ENCODE results near the gene GDF10. TPM values are rescaled to one million over a fixed set of nuclear protein-coding genes. Genes with fewer than 3 reads are reported as not detected.

GDF10 gene
- total and polyA plus RNA-seq, 9 of the 15 experiments (the other 6 are each of a cell fraction or from before 2014, with no cell fraction given), result 0.03 to 0.20 (median 0.11) TPM; not detected in 6

DNA sequence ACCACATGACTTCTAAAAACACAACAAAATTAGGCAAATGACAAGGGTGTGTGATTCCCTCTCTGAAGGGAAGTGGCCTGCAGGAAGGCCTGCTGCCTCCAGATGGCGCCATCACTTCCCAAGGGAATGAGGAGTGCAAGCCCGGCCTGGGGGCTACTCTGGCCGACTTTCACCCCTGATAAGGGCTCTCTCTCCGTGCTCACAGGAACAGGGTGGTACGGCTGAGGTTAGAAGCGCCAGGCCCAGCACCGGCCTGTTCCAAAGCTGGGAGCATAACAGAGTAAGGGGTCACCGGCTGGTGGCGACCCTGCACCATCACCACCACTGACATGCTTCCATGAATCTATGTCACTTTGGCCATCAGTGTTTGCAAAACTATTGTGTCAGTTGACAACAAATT, 61.3 kb downstream of the GDF10 start (continued):
- TF ChIP-seq, protein P1, sequence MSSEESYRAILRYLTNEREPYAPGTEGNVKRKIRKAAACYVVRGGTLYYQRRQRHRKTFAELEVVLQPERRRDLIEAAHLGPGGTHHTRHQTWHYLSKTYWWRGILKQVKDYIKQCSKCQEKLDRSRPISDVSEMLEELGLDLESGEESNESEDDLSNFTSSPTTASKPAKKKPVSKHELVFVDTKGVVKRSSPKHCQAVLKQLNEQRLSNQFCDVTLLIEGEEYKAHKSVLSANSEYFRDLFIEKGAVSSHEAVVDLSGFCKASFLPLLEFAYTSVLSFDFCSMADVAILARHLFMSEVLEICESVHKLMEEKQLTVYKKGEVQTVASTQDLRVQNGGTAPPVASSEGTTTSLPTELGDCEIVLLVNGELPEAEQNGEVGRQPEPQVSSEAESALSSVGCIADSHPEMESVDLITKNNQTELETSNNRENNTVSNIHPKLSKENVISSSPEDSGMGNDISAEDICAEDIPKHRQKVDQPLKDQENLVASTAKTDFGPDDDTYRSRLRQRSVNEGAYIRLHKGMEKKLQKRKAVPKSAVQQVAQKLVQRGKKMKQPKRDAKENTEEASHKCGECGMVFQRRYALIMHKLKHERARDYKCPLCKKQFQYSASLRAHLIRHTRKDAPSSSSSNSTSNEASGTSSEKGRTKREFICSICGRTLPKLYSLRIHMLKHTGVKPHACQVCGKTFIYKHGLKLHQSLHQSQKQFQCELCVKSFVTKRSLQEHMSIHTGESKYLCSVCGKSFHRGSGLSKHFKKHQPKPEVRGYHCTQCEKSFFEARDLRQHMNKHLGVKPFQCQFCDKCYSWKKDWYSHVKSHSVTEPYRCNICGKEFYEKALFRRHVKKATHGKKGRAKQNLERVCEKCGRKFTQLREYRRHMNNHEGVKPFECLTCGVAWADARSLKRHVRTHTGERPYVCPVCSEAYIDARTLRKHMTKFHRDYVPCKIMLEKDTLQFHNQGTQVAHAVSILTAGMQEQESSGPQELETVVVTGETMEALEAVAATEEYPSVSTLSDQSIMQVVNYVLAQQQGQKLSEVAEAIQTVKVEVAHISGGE (CRISPR knock-in tag; IDR thresholded peaks at IDR 0.05), result no peak
- TF ChIP-seq TCF3 (CRISPR knock-in tag; IDR thresholded peaks at IDR 0.05), result no peak

DNA sequence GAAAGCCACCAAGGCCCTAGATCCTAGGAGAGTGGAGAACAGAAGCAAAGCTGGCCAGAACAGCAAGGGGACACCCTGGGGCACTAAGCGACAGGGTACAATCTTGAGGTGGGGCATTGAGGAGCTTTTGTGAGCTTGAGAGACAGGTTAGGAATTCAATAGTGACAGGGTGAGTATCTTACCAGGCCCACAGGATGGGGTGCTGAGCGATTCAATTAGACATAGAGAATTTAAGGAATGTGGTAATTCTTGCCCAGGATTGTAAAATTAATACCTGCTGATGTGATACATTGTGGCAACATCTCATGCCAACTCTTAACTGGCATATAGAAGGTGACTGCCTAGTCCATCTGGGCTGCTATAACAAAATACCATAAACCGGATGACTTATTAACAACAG, 62.2 kb downstream of the GDF10 start:
- in situ Hi-C loops (cut with MboI), result no loop called here
- no peak overlapping the region for H3K9ac ChIP-seq (ENCODE audit: insufficient read depth in 1 of 2, low read depth in 2 of 2, low read length in 2 of 2)
- no peaks in the 10 kb centered on the region for H3K36me3 ChIP-seq (ENCODE audit: control insufficient read depth, insufficient read depth, low read length)
- H3K9me3 ChIP-seq (replicated peaks; ENCODE audit: control insufficient read depth, insufficient read depth, low read depth, low read length), result no peaks in the 10 kb centered on the region
- ChIA-PET CTCF (ENCODE audit: low intra/inter-chr PET ratio) (no interaction called here), POLR2A (interaction anchor here (1.0 kb wide), 1 partner anchor 17 kb away, joined by 3 read pairs; no protein-coding TSS in a partner anchor)
- no TSS peak for BruUV-seq (replicated peaks)
- no peak overlapping the region for H3K4me2 ChIP-seq (ENCODE audit: insufficient read depth, low read length)
- H3K4me3 ChIP-seq, result no peak overlapping the region
- DNase-seq (ENCODE audit: extremely low read depth in 1 of 4, low spot score in 3 of 4) (no peak), ATAC-seq (no peak), FAIRE-seq (no peak)
- 0% methylated on average over 3 of the region's 3 CpGs for WGBS (ENCODE audit: insufficient coverage, low coverage, missing lambda C conversion rate)
- H3K9me1 ChIP-seq (ENCODE audit: control insufficient read depth, insufficient read depth, low read length), result no peaks in the 10 kb centered on the region
- no peaks in the 10 kb centered on the region for H4K20me1 ChIP-seq (replicated peaks; ENCODE audit: control insufficient read depth, insufficient read depth, low read length)
- H2AFZ ChIP-seq (ENCODE audit: low read depth, low read length), result no peak overlapping the region
- intact Hi-C loops (cut with micrococcal nuclease), result loop anchor here (5.0 kb wide), 1 partner anchor 90 kb away; no protein-coding TSS in a partner anchor
- no peak overlapping the region for H3K27ac ChIP-seq (ENCODE audit: extremely low read depth, low read depth, low read length)
- H3K79me2 ChIP-seq (ENCODE audit: control insufficient read depth, insufficient read depth, low read length), result no peaks in the 10 kb centered on the region
- H3K27me3 ChIP-seq (ENCODE audit: control insufficient read depth in 2 of 2, insufficient read depth in 2 of 2, low read length in 2 of 2), result peaks cover 23 to 45% of the 10 kb centered on the region in 2 experiments
- peaks cover 0 to under 1% of the 10 kb centered on the region in 2 experiments; a peak in 1 of 5 replicates for H3K4me1 ChIP-seq (replicated peaks in 1 of 2; ENCODE audit: control insufficient read depth in 2 of 2, insufficient read depth in 2 of 2, low read length in 2 of 2)
- TF ChIP-seq ELF2 (CRISPR knock-in tag; IDR thresholded peaks at IDR 0.05), result no peak
- TF ChIP-seq, protein P2, sequence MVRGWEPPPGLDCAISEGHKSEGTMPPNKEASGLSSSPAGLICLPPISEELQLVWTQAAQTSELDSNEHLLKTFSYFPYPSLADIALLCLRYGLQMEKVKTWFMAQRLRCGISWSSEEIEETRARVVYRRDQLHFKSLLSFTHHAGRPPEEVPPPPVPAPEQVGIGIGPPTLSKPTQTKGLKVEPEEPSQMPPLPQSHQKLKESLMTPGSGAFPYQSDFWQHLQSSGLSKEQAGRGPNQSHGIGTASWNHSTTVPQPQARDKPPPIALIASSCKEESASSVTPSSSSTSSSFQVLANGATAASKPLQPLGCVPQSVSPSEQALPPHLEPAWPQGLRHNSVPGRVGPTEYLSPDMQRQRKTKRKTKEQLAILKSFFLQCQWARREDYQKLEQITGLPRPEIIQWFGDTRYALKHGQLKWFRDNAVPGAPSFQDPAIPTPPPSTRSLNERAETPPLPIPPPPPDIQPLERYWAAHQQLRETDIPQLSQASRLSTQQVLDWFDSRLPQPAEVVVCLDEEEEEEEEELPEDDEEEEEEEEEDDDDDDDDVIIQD (CRISPR knock-in tag; IDR thresholded peaks at IDR 0.05), result no peak
- TF ChIP-seq, protein P3, sequence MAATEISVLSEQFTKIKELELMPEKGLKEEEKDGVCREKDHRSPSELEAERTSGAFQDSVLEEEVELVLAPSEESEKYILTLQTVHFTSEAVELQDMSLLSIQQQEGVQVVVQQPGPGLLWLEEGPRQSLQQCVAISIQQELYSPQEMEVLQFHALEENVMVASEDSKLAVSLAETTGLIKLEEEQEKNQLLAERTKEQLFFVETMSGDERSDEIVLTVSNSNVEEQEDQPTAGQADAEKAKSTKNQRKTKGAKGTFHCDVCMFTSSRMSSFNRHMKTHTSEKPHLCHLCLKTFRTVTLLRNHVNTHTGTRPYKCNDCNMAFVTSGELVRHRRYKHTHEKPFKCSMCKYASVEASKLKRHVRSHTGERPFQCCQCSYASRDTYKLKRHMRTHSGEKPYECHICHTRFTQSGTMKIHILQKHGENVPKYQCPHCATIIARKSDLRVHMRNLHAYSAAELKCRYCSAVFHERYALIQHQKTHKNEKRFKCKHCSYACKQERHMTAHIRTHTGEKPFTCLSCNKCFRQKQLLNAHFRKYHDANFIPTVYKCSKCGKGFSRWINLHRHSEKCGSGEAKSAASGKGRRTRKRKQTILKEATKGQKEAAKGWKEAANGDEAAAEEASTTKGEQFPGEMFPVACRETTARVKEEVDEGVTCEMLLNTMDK (IDR thresholded peaks at IDR 0.05; ENCODE audit: borderline replicate concordance, insufficient read depth, low read depth, low read length, poor library complexity, severe bottlenecking), result no peak
- no peak for TF ChIP-seq ZNF175 (CRISPR knock-in tag; IDR thresholded peaks at IDR 0.05; ENCODE audit: low read depth)

All from K562 (cell line).